Measurements from ENCODE around the gene CTTNBP2.

The CTTNBP2 gene

DNA sequence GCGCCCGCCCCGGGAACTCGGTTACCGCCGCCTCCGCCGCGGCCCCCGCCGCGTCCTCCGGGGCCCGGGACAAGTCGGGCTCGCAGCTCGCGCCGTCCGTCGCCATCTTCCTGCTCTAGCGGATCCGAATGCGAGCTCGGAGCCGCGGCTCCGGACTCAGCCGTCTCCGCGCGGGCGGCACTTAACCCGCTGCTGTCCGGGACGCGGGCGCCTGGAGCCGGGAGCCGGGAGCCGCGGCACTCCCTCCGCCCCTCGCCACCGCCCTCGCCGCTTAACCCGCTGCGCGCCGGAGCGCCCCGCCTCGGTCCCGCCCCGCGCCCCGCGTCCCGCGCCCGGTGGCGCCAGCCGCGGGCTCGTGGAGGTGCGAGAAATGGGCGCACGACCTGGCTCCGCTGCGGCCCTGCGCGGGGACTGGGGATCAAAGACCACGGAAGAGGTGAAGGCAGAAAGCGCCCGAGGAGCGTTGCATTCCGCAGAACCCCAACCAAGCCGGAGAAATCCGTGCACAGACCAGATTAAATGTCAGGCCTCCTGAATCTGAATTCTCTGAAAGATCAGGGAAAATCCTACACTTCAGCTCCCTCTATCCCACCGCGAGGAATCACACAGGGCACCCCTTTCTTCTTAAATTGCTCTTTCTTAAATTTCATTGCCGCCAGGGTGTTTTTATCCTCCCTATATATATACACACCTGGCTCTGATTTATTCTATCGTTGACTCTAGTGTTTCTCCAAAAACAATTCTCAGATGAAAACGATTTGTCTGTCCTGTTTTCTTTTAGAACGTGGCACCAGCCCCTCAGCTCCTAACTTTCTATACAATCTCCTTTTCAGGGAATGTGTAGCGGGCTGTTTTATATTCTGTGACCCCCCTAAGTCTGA is at the start of gene CTTNBP2:
CTTNBP2 (minus strand) TSS at position 132 of the 881 bp plus-strand sequence; CDS start at position 106, 26 bp downstream.
- in situ Hi-C loops (cut with MboI; ENCODE audit: low sequenced_read_pairs) = no loop called here

GRCh38 chr7:117916309-117916708 is 43.1 kb upstream of the CTTNBP2 start:
- in situ Hi-C loops (cut with MboI; ENCODE audit: low sequenced_read_pairs) = no loop called here

DNA sequence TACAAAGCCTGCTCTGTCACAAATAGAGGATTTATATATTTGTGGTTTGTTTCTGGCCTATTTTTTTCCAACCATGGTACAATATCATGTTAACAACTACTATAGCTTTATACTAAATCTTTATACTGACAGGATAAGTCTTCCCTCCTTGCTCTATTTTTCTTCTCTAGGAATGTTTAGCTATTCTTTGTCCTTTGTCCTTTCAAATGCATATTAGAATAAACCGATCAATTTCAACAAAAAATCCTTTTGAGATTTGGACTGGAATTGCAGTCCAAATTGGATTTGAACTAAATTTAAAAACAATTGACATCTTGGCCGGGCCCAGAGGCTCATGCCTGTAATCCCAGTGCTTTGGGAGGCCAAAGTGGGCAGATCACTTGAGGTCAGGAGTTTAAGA is 39.2 kb upstream of the CTTNBP2 start:
- in situ Hi-C loops (cut with MboI; ENCODE audit: low sequenced_read_pairs) = no loop called here

DNA sequence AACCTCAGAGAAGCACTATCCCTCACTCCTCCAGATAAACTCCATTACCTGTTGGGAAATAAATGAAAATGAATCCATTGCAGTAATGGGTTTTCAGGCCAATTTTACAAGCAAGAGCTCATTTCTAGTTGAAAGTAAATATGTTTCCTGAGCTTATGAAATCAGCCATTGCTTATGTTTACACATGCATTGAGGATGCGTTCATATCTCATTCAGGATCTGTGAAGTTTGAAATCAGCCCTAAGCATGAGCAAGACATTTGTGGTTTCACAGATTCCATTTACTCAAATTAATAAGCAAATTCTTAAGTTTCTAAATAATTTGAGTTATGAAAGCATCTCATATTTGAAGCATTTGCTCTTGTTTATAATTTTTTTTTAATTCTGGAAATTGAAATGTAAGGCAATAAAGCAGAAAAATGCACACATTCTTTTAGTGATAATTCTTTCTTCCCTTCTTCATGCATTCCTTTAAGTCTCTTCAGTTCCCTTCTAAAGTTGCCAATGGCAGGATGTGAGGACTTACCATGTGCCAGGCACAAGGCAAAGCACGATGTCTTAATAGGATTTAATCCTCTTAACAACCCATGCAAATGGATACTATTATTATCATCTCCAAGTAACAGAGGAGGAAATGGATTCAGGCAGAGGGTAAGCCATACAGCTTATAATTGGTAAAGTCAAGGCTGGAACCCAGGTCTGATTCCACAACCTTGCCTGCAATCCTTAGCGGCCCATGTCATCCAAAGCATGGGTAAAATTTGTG is 35.0 kb upstream of the CTTNBP2 start:
- in situ Hi-C loops (cut with MboI; ENCODE audit: low sequenced_read_pairs) = no loop called here

- in situ Hi-C loops (cut with MboI; ENCODE audit: low sequenced_read_pairs) = no loop called here
Observed at GRCh38 chr7:117907049-117907640, 33.9 kb upstream of the CTTNBP2 start.

GRCh38 chr7:117902314-117902889 is 29.2 kb upstream of the CTTNBP2 start:
- in situ Hi-C loops (cut with MboI; ENCODE audit: low sequenced_read_pairs) = no loop called here

GRCh38 chr7:117901089-117901797 is 28.0 kb upstream of the CTTNBP2 start:
- in situ Hi-C loops (cut with MboI; ENCODE audit: low sequenced_read_pairs) = no loop called here

DNA sequence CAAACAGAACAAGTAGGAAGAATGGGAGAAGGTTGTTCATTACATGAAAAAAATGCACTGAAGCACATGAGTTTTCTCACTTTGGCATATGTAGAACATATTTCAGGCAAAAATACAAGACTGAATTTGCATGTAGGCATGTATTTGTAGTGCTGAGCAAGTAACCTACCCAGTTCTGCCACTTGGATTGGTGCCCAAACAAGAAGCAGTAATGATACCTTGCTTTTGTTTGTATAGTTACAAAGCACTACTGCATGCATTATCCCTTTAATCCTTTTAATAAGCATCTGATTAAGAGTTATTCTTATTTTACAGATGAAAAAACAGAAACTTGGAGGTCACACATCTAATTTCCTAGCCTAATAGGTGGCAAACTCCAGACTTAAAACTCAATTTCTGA is 23.1 kb upstream of the CTTNBP2 start:
- in situ Hi-C loops (cut with MboI; ENCODE audit: low sequenced_read_pairs) = no loop called here

DNA sequence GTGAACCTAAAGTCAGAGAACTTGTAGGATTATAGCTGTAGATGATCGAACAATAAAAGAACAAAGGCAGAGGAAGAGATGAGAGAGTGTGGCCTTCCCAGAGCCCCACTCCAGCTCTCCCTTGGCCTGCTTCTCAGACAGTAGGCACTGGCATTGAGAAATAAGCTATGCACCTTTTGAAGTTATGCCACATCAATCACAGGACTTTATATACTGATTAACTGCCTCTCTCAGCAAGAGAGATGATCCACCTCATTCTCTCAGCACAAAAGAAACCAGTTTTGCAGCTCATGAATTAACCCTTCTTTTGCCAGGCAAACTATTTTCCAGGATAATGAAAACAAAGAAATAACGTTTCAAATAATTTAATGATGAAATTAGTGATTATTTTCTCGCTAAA is 22.0 kb upstream of the CTTNBP2 start:
- in situ Hi-C loops (cut with MboI; ENCODE audit: low sequenced_read_pairs) = no loop called here

DNA sequence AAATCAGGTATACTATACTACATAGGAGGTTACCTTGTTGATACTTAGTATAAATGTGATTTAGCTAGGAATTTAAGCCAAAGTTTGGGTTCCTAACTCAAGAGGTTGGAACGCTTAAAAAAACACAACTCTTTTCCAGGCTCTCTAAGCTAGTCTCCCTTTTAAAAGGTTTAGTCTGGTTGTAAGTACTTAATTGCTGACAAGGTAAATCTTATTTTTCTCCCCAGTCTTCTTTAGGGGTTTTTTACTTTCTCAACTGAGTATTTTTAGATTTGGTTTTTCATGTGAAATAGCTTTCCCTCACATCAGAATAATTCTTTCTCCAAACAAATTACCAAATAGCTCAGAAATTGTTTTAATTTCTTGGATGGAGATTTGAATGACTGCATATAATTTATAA is 20.8 kb upstream of the CTTNBP2 start:
- in situ Hi-C loops (cut with MboI; ENCODE audit: low sequenced_read_pairs) = no loop called here

DNA sequence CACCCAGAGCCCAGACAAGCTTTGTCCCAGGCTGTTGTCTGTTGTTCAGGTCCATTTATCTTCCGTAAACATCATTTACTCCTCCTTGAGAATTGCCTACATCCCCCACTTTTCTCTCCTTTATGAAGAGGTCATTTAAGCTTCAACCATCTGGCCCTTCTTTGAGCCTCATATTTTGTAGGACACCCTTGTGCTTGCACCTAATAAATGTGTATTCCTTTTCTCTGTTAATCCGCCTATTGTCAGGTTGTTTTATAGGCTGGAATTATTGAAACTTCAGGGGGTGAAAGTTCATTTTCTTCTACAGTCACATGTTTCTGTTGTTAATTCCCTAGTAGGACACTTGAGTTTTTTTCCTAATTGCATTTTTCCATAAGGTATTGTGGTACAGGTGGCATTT is 19.6 kb upstream of the CTTNBP2 start:
- in situ Hi-C loops (cut with MboI; ENCODE audit: low sequenced_read_pairs) = no loop called here

- in situ Hi-C loops (cut with MboI; ENCODE audit: low sequenced_read_pairs) = no loop called here
Observed at GRCh38 chr7:117889611-117890010, 16.4 kb upstream of the CTTNBP2 start.

DNA sequence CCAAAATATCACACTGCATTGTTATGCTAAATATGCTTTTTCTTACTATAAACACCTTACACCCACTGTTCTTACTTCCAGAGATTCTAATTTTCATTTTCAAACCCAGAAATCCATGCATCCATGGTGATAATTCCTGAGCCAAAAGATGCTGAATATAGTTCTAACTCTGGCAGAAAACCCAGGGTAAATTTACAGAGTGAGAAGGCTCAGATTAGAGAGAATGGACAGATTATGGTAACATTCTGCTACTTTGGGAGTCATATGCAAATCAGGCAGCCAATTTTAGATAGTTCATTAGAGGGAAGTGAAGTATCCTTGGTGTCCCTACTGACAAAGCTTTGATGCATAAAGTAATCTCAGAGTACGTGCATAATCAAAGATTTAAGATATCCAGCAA is 15.4 kb upstream of the CTTNBP2 start:
- in situ Hi-C loops (cut with MboI; ENCODE audit: low sequenced_read_pairs) = no loop called here

DNA sequence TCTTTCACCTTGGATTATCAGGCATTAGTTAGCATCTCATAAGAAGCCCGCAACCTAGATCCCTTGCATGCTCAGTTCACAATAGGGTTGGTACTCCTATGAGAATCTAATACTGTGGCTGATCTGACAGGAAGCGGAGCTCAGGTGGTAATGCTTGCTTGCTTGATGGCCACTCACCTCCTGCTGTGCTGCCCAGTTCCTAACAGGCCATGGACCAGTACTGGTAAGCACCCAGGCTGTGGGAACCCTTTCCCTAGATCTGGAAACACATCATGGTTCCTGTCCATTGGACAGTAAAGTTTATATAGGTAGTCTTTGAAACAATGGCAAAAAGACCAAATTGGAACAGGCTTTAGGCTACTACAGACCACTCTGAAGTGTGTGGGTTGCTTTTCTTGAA is 9.4 kb upstream of the CTTNBP2 start:
- in situ Hi-C loops (cut with MboI; ENCODE audit: low sequenced_read_pairs) = no loop called here

GRCh38 chr7:117876761-117877160 is 3.5 kb upstream of the CTTNBP2 start:
- in situ Hi-C loops (cut with MboI; ENCODE audit: low sequenced_read_pairs) = no loop called here

GRCh38 chr7:117875566-117875965 is 2.3 kb upstream of the CTTNBP2 start:
- in situ Hi-C loops (cut with MboI; ENCODE audit: low sequenced_read_pairs) = no loop called here

- in situ Hi-C loops (cut with MboI; ENCODE audit: low sequenced_read_pairs) = no loop called here
Observed at GRCh38 chr7:117874191-117874700, 1.0 kb upstream of the CTTNBP2 start.

DNA sequence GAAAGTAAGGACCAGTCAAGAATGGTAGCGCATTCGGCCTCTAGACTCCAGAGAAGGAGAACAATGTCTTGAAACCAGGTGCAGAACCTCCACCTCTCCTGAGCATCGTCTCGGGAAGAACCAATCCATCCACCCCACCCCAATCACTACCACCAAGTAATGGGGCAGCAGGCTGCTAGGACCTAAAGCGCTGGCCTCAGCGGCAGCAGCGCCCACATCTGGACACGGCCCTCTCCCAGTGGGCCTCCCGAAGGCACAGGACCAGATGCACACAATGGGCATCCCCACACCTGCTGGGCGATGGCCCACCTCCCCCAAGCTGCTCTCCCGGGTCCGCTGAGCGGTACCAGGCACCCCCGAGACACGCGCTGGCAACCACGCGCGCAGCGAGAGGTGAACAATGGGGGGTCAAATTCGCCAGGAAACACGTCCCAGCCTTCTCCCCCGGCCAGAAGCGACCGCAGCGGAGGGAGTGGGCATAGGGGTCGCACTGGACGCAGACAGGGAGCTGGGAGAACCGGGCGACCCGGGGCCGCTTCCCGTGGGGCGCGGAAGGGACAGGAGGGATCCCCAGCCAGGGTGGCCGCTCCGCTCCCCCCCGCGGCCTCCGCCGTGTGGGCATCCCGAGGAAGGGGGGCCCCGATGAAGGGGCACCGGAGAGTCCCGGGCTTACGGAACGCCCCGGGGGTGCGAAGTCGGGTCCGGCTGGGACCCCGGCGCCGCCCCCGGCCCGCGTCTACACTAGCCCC is 506 bp downstream of the CTTNBP2 start:
- in situ Hi-C loops (cut with MboI; ENCODE audit: low sequenced_read_pairs) = no loop called here

GRCh38 chr7:117871778-117872538 is 1.3 kb downstream of the CTTNBP2 start:
- in situ Hi-C loops (cut with MboI; ENCODE audit: low sequenced_read_pairs) = no loop called here

Measured in HL-60/S4 treated with retinoic acid at 250 ng/mL for 4 days and 3 days (cell line).